Neural cell (in vitro differentiated cells): ENCODE measurements around the gene CLEC4F.

ENCODE experiments used
- EP300 ChIP-seq: fragments of 450-650 bp; conservative IDR thresholded peaks from 2 replicates; pipeline ENCODE4 v1.6.1; 2014; ENCODE audit warnings: antibody characterized with exemption, mild to moderate bottlenecking, moderate library complexity; ENCODE audit not compliant: poor library complexity, severe bottlenecking
- EZH2 ChIP-seq: fragments of 200-600, 300-800 bp; shearing (Covaris generic), sonication (generic); IDR thresholded peaks from 2 replicates; pipeline ENCODE4 v1.6.1; 2014; ENCODE audit warnings: antibody characterized with exemption, low read length, borderline replicate concordance, mild to moderate bottlenecking; ENCODE audit not compliant: insufficient read depth, poor library complexity, severe bottlenecking
- MXI1 ChIP-seq: fragments of 450-650 bp; conservative IDR thresholded peaks from 2 replicates; pipeline ENCODE4 v1.6.1; 2014; ENCODE audit warnings: antibody characterized with exemption, mild to moderate bottlenecking; ENCODE audit not compliant: poor library complexity, severe bottlenecking
- POLR2AphosphoS5 ChIP-seq: IDR thresholded peaks from 2 replicates; pipeline ENCODE4 v1.6.1; 2012
- RAD21 ChIP-seq: fragments of 450-650 bp; conservative IDR thresholded peaks from 2 replicates; pipeline ENCODE4 v1.6.1; 2014; ENCODE audit warnings: antibody characterized with exemption, mild to moderate bottlenecking, moderate library complexity
- SMC3 ChIP-seq: fragments of 450-650 bp; conservative IDR thresholded peaks from 2 replicates; pipeline ENCODE4 v1.6.1; 2014; ENCODE audit warnings: antibody characterized with exemption, mild to moderate bottlenecking, moderate library complexity; ENCODE audit not compliant: poor library complexity
- TAF1 ChIP-seq: IDR thresholded peaks from 2 replicates; pipeline ENCODE4 v1.6.1; 2012; ENCODE audit warnings: low read depth
- TF ChIP-seq, protein P1 (sequence below): fragments of 450-650 bp; IDR thresholded peaks from 2 replicates; pipeline ENCODE4 v1.5.1; 2014; ENCODE audit warnings: antibody characterized with exemption, mild to moderate bottlenecking, moderate library complexity; ENCODE audit not compliant: poor library complexity, severe bottlenecking
- TF ChIP-seq, protein P2 (sequence below): IDR thresholded peaks from 2 replicates; pipeline ENCODE4 v1.6.1; 2012; ENCODE audit warnings: borderline replicate concordance

DNA sequence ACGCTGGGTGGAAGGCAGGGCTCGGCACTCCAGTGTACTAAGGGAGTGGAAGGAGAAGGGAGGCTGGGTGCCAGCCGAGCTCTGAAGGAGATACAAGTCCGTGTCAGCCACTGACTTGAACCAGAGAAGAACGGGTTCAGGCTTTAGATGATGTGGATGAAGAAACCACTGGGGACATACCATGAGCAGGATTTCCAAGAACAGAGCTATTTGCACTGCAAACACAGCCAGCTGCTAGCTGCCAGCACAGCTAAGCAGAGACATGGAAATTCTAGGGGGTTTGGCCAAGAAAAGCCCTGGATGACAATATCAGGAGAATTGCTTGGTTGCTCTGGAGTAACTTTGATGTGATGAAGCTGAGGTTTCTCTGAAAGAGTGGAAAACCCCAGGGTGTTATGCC is 10.0 kb upstream of the CLEC4F start:
- TF ChIP-seq, protein P1, sequence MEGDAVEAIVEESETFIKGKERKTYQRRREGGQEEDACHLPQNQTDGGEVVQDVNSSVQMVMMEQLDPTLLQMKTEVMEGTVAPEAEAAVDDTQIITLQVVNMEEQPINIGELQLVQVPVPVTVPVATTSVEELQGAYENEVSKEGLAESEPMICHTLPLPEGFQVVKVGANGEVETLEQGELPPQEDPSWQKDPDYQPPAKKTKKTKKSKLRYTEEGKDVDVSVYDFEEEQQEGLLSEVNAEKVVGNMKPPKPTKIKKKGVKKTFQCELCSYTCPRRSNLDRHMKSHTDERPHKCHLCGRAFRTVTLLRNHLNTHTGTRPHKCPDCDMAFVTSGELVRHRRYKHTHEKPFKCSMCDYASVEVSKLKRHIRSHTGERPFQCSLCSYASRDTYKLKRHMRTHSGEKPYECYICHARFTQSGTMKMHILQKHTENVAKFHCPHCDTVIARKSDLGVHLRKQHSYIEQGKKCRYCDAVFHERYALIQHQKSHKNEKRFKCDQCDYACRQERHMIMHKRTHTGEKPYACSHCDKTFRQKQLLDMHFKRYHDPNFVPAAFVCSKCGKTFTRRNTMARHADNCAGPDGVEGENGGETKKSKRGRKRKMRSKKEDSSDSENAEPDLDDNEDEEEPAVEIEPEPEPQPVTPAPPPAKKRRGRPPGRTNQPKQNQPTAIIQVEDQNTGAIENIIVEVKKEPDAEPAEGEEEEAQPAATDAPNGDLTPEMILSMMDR: no peak
- TF ChIP-seq, protein P2, sequence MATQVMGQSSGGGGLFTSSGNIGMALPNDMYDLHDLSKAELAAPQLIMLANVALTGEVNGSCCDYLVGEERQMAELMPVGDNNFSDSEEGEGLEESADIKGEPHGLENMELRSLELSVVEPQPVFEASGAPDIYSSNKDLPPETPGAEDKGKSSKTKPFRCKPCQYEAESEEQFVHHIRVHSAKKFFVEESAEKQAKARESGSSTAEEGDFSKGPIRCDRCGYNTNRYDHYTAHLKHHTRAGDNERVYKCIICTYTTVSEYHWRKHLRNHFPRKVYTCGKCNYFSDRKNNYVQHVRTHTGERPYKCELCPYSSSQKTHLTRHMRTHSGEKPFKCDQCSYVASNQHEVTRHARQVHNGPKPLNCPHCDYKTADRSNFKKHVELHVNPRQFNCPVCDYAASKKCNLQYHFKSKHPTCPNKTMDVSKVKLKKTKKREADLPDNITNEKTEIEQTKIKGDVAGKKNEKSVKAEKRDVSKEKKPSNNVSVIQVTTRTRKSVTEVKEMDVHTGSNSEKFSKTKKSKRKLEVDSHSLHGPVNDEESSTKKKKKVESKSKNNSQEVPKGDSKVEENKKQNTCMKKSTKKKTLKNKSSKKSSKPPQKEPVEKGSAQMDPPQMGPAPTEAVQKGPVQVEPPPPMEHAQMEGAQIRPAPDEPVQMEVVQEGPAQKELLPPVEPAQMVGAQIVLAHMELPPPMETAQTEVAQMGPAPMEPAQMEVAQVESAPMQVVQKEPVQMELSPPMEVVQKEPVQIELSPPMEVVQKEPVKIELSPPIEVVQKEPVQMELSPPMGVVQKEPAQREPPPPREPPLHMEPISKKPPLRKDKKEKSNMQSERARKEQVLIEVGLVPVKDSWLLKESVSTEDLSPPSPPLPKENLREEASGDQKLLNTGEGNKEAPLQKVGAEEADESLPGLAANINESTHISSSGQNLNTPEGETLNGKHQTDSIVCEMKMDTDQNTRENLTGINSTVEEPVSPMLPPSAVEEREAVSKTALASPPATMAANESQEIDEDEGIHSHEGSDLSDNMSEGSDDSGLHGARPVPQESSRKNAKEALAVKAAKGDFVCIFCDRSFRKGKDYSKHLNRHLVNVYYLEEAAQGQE: no peak
- TF ChIP-seq EZH2 (no peak), SMC3 (no peak), RAD21 (no peak), TAF1 (no peak), POLR2AphosphoS5 (no peak), EP300 (no peak), MXI1 (no peak)
